Smooth muscle cell (in vitro differentiated cells): Measurements from ENCODE around the gene BBIP1. TPM values are rescaled to one million over a fixed set of nuclear protein-coding genes. Genes with fewer than 3 reads are reported as not detected.

Experiments used
- DNase-seq: peaks from one replicate; lab custom pipeline; 2025; ENCODE audit not compliant: unreplicated experiment; lab: John Stamatoyannopoulos, UW
- H2AFZ ChIP-seq: fragments of 200-600 bp; sonication (generic); 2 replicates; pipeline ENCODE4 v1.6.0; 2016; ENCODE audit warnings: antibody characterized with exemption, low read depth, mild to moderate bottlenecking
- H3F3A ChIP-seq: fragments of 200-600 bp; sonication (generic); 2 replicates; pipeline ENCODE4 v1.6.0; 2017; ENCODE audit warnings: antibody characterized with exemption, low read depth
- H3K27ac ChIP-seq: fragments of 200-600 bp; sonication (generic); 2 replicates; pipeline ENCODE4 v1.5.1; 2016; ENCODE audit warnings: low read depth, mild to moderate bottlenecking
- H3K27me3 ChIP-seq: fragments of 200-600 bp; sonication (generic); 2 replicates; pipeline ENCODE4 v1.6.1; 2016; ENCODE audit warnings: low read depth, mild to moderate bottlenecking
- H3K36me3 ChIP-seq: fragments of 200-600 bp; sonication (generic); 2 replicates; pipeline ENCODE4 v1.5.1; 2016; ENCODE audit warnings: low read depth
- H3K4me1 ChIP-seq: fragments of 200-600 bp; sonication (generic); 2 replicates; pipeline ENCODE4 v1.5.1; 2016; ENCODE audit warnings: low read depth
- H3K4me2 ChIP-seq: fragments of 200-600 bp; sonication (generic); 2 replicates; pipeline ENCODE4 v1.6.0; 2016; ENCODE audit warnings: mild to moderate bottlenecking
- H3K4me3 ChIP-seq: fragments of 200-600 bp; sonication (generic); 2 replicates; pipeline ENCODE4 v1.5.1; 2016; ENCODE audit warnings: mild to moderate bottlenecking
- H3K79me2 ChIP-seq: fragments of 200-600 bp; sonication (generic); 2 replicates; pipeline ENCODE4 v1.6.0; 2016; ENCODE audit warnings: low read depth, mild to moderate bottlenecking
- H3K9ac ChIP-seq: fragments of 200-600 bp; sonication (generic); 2 replicates; pipeline ENCODE4 v1.6.0; 2016; ENCODE audit warnings: low read depth
- H3K9me3 ChIP-seq: fragments of 200-600 bp; sonication (generic); replicated peaks from 2 replicates; pipeline ENCODE4 v1.5.1; 2016; ENCODE audit warnings: low read depth
- H4K20me1 ChIP-seq: fragments of 200-600 bp; sonication (generic); 2 replicates; pipeline ENCODE4 v1.6.0; 2016; ENCODE audit warnings: low read depth
- WGBS: methylation state at CpG from one replicate; pipeline ENCODE4 v1.1.7; 2016; ENCODE audit warnings: low lambda C conversion rate; 5-methylcytosine and 5-hydroxymethylcytosine counted together
- polyA plus RNA-seq: library from polyadenylated mRNA; unstranded; fragments of >200 nt; fragmentation: Nextera tagmentation; extraction: Ambion mirVana; gene quantifications from 2 replicates; pipeline ENCODE4 v1.2.1, GENCODE V29; 2016
- total RNA-seq: library from RNA; depleted of rRNA; stranded (reverse); fragments of >200 nt; gene quantifications from 2 replicates; pipeline ENCODE4 v1.2.3, GENCODE V29; 2014
- TF ChIP-seq, protein P1 (sequence below): fragments of 200-600 bp; sonication (generic); IDR thresholded peaks from 2 replicates; pipeline ENCODE4 v1.5.1; 2017; ENCODE audit warnings: borderline replicate concordance, mild to moderate bottlenecking, antibody characterized with exemption; ENCODE audit not compliant: insufficient read depth, poor library complexity, severe bottlenecking

Gene BBIP1
- total and polyA plus RNA-seq, 2 experiments from 2014 or later, result 17.8 to 22.3 TPM

DNA sequence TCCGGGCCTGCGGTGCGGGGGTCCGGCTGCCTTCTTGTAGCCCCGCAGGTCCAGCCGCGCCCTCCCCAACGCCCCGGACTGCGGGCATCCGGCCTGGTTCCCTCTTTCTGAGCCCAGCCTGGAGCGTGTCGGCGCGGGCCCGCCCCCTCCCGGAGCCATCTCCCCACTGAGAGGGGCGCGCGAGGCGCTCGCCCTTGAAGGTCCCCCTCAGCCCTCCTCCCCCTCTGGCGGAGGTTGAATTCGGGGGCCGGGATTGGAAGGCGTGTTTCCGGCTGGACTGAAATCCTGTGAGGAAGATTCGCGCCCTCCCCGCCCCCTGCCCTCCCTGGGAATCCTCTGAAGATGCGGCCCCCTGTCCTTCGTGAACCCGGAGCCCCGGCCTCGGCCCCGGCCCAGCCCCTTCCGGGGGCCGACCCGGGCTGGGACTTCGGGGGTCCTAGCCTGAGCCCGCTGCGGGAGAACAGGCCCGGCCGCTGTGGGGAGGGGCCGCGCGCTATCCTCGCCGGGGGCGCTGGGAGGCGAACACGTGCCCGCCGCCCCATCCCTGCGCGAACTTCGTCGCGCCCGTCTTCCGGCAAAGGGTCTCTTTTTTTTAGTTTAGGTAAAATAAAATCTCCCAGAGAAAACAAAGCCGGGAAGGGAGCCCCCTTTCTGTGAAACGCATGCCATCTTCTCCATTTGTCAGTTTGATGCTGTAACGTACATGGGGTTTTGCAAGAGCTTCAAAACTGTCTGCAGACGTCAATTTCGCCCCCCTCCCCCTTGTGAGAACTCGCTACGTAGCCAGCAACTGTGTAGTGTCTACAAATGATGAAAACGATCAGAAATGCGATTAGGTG, 46.6 kb downstream of the BBIP1 start:
- H3F3A ChIP-seq, result peaks cover 6% of the 10 kb centered on the region
- TF ChIP-seq, protein P1, sequence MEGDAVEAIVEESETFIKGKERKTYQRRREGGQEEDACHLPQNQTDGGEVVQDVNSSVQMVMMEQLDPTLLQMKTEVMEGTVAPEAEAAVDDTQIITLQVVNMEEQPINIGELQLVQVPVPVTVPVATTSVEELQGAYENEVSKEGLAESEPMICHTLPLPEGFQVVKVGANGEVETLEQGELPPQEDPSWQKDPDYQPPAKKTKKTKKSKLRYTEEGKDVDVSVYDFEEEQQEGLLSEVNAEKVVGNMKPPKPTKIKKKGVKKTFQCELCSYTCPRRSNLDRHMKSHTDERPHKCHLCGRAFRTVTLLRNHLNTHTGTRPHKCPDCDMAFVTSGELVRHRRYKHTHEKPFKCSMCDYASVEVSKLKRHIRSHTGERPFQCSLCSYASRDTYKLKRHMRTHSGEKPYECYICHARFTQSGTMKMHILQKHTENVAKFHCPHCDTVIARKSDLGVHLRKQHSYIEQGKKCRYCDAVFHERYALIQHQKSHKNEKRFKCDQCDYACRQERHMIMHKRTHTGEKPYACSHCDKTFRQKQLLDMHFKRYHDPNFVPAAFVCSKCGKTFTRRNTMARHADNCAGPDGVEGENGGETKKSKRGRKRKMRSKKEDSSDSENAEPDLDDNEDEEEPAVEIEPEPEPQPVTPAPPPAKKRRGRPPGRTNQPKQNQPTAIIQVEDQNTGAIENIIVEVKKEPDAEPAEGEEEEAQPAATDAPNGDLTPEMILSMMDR, result peak; percentile 9
- no peaks in the 10 kb centered on the region for H3K36me3 ChIP-seq
- H3K9ac ChIP-seq, result peak overlapping the region; percentile 95
- no peaks in the 10 kb centered on the region for H3K9me3 ChIP-seq
- H3K4me3 ChIP-seq, result peak overlapping the region; percentile 79
- peak overlapping the region; percentile 23 for H2AFZ ChIP-seq
- H3K27me3 ChIP-seq, result no peaks in the 10 kb centered on the region
- peaks cover 27% of the 10 kb centered on the region for H3K4me1 ChIP-seq
- 1% methylated on average over 45 of the region's 70 CpGs for WGBS
- peak; percentile 57 for DNase-seq
- peak overlapping the region; percentile 96 for H3K4me2 ChIP-seq
- H3K79me2 ChIP-seq, result peaks cover 47% of the 10 kb centered on the region
- peaks cover 42% of the 10 kb centered on the region for H4K20me1 ChIP-seq
- peak overlapping the region; percentile 91 for H3K27ac ChIP-seq

DNA sequence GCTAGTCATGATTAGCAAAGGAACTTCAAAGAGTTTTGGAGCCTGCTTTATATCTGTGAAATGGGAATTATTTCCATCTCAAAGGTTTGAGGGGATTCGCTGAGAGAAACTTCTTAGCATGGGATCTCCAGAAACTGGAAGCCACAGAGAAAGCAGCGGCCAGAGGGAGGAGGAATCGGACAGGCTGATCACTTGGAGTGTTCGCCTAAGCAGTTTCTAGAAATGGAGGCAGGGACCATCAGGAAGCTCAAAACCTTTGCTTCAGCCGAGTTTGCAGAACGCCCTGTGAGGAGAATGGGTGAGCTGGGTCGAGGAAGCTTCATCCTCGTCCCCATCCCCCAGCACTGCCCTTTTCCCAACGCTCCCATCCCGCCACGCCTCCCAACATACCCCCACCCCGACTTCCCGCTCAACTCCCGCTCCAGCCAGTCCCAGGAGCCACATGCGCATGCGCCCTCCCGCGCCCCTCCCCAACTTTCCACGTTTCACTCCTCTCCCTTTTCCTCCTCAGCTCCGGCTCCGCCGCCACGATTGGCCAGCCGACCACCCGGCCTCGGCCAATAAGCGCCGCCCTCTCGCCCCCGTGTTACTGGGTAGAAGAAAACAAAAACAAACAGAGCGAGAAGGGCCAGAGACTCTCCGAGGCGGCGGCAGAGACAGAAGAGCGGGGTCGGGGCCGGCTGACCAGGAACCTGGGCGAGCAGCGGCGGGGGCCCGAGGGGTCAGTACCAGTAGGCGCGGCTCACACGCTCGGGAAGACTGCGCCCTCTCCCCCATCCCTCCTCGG, 47.5 kb downstream of the BBIP1 start, which contains the start of gene PDCD4:
Gene PDCD4, plus strand, starts transcription at position 631 of the 787 bp plus-strand sequence. CDS start 4,100 bp downstream, outside the sequence.
- Histone ChIP-seq H3K4me1 (peaks cover 27% of the 10 kb centered on the region), H3K9ac (peak within 1 kb of the TSS; percentile 95)

DNA sequence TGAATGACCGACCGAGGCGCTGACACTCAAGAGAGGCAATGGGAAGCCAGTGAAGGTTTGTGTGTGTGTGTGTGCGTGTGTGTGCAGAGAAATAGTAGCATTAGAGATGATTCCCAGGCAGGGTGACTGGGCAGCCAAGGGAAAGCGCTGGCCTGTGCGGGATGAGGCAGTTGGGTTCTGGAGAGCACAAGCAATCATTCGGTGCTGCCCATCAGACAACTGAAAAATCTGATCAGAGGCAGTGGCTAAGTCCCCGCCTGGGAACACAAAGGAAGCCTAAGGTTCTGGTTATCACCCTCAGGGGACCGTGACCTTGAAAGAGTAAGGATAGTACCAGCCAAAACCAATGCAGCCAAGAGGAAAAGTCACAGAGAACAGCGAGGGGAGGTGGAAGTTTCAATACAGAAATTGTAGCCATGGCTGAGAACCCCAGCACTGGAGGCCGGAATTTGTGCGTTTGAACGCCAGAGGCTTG, 48.1 kb downstream of the BBIP1 start:
- peak overlapping the region; percentile 79 for H3K4me3 ChIP-seq

More for the DNA sequence above, 47.5 kb downstream of the BBIP1 start, which contains the start of gene PDCD4:
- TF ChIP-seq, protein P1, result no peak
- H3K27me3 ChIP-seq, result no peaks in the 10 kb centered on the region
- H2AFZ ChIP-seq, result peak within 1 kb of the TSS; percentile 97
- WGBS, result 3% methylated on average over 42 of the region's 47 CpGs
- H3K4me2 ChIP-seq, result peak within 1 kb of the TSS; percentile 96
- H3K4me3 ChIP-seq, result peak within 1 kb of the TSS; percentile 79
- H3K9me3 ChIP-seq, result no peaks in the 10 kb centered on the region
- H3K27ac ChIP-seq, result peak within 1 kb of the TSS; percentile 91
- H3K79me2 ChIP-seq, result peaks cover 39% of the 10 kb centered on the region
- H3K36me3 ChIP-seq, result no peaks in the 10 kb centered on the region
- H3F3A ChIP-seq, result peaks cover 6% of the 10 kb centered on the region
- peak; percentile 97 for DNase-seq
- peaks cover 33% of the 10 kb centered on the region for H4K20me1 ChIP-seq

More for the DNA sequence above, 48.1 kb downstream of the BBIP1 start:
- peaks cover 27% of the 10 kb centered on the region for H3K4me1 ChIP-seq
- H3K27me3 ChIP-seq, result no peaks in the 10 kb centered on the region
- TF ChIP-seq, protein P1, result no peak
- H3K4me2 ChIP-seq, result peak overlapping the region; percentile 96
- WGBS, result 70% methylated on average over 13 of the region's 13 CpGs
- no peak for DNase-seq
- no peaks in the 10 kb centered on the region for H3K36me3 ChIP-seq
- H3F3A ChIP-seq, result peaks cover 6% of the 10 kb centered on the region
- peak overlapping the region; percentile 20 for H3K9ac ChIP-seq
- H4K20me1 ChIP-seq, result peaks cover 27% of the 10 kb centered on the region
- H3K79me2 ChIP-seq, result peaks cover 33% of the 10 kb centered on the region
- no peaks in the 10 kb centered on the region for H3K9me3 ChIP-seq
- H3K27ac ChIP-seq, result peak overlapping the region; percentile 91
- peak overlapping the region; percentile 97 for H2AFZ ChIP-seq
